AG09309 (cell line): ENCODE measurements around the gene ZNF324.
"Not testable (repeated sequence)": the region's sequence is repeated elsewhere in the genome, so short reads cannot be mapped to it uniquely, and the experiment has no call there.

Experiments
- DNase-seq: peaks from one replicate; pipeline ENCODE4 v3.0.0-alpha.2; 2010; ENCODE audit warnings: low read depth
- H3K4me3 ChIP-seq: 2 replicates; pipeline ENCODE4 v1.5.1; 2011; ENCODE audit warnings: mild to moderate bottlenecking, low read depth, low read length, moderate library complexity; ENCODE audit not compliant: control insufficient read depth
- TF ChIP-seq, protein P1 (sequence below): IDR thresholded peaks from 2 replicates; pipeline ENCODE4 v1.5.1; 2011; ENCODE audit warnings: mild to moderate bottlenecking, low read depth, low read length, inconsistent platforms; ENCODE audit not compliant: insufficient read depth, control insufficient read depth; ENCODE audit errors: missing control alignments

Gene ZNF324

GRCh38 chr19:58466760-58467589 is at the start of gene ZNF324:
TSS of gene ZNF324 (plus strand) at chr19:58467080. CDS start at chr19:58469186, 2,106 bp downstream.
- TF ChIP-seq, protein P1, sequence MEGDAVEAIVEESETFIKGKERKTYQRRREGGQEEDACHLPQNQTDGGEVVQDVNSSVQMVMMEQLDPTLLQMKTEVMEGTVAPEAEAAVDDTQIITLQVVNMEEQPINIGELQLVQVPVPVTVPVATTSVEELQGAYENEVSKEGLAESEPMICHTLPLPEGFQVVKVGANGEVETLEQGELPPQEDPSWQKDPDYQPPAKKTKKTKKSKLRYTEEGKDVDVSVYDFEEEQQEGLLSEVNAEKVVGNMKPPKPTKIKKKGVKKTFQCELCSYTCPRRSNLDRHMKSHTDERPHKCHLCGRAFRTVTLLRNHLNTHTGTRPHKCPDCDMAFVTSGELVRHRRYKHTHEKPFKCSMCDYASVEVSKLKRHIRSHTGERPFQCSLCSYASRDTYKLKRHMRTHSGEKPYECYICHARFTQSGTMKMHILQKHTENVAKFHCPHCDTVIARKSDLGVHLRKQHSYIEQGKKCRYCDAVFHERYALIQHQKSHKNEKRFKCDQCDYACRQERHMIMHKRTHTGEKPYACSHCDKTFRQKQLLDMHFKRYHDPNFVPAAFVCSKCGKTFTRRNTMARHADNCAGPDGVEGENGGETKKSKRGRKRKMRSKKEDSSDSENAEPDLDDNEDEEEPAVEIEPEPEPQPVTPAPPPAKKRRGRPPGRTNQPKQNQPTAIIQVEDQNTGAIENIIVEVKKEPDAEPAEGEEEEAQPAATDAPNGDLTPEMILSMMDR = no peak

GRCh38 chr19:58428617-58429016 is 38.3 kb upstream of the ZNF324 start:
- no peak for DNase-seq
- TF ChIP-seq, protein P1 = no peak
- H3K4me3 ChIP-seq = no peak overlapping the region

More at GRCh38 chr19:58466760-58467589, at the start of gene ZNF324:
- H3K4me3 ChIP-seq = peak within 1 kb of the TSS; percentile 69
- peak; percentile 69 for DNase-seq

DNA sequence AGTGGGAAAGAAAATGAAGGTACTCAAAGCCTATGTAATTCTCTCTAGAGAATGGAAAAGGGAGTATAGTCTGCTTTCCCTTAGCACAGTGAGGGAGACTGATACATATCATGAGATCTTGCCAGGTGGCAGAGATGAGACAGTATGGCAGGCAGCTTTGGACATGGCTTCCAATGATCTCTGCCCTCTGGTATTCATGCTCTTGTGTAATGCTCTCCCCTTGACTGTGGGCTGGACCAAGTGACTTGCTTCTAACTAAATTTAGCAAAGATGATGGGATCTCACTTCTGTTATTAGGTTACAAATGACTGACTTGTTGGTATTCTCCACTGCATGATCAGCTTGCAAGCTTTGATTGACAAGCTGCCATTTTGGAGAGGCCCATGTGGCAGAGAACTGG is 37.1 kb upstream of the ZNF324 start:
- TF ChIP-seq, protein P1 = no peak
- H3K4me3 ChIP-seq = no peak overlapping the region
- DNase-seq = no peak

GRCh38 chr19:58434217-58434616 is 32.7 kb upstream of the ZNF324 start:
- TF ChIP-seq, protein P1 = no peak
- DNase-seq = no peak

DNA sequence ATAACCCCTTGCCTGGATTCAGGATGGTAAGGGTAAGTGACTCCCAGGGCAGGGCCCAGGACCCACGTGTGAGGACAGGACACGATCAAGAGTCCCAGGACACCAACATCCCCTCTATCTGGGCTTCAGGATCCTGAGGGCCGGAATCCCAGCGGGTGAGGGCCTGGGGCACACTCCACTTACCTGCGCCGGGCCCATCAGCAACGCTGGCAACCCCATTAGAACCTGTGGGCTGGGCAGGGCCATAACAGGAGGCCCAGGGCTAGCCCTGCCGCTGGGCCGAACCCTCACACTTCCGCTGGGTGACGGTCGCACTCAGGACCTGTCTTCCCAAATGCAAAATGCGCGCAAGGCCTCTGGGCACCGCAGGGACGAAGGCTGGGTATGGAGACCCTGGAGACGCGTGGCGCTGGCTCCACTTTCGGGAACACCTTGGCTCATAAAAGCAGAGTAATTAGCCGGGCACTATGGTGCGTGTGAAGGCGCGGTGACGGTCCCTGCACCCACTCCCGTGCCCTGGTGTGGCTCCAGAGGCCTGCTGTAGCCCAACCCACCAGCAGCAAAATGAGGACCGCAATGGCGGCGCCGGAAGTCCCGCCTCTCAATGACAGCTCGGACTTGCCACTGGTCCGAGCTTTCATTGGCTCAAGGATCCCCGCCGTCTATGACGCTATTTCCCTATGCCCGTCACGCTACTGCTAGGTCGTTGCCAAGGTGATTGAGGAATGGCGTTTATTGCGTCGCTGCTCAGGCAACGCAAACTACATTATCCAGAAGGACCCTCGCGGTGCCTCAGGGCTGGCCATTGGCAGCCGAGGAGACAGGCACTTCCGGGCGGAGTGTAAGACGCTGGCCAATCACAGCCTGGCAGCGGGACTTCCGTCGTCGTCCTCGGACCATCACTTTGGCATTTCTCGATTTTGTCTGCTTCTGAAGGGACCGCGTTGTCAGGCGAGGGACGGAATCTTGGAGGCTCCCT is 27.0 kb upstream of the ZNF324 start, which contains the start of gene ZNF132:
Gene ZNF132, minus strand, starts transcription at position 578 of the 979 bp plus-strand sequence. Its CDS starts 332 bp downstream, at position 246.
- peak; percentile 99 for DNase-seq
- TF ChIP-seq, protein P1 = no peak

More at GRCh38 chr19:58434217-58434616, 32.7 kb upstream of the ZNF324 start:
- H3K4me3 ChIP-seq = no peak overlapping the region

GRCh38 chr19:58440556-58440955 is 26.3 kb upstream of the ZNF324 start:
- TF ChIP-seq, protein P1 = no peak
- DNase-seq = no peak
- H3K4me3 ChIP-seq = peak overlapping the region; percentile 68

More for the DNA sequence above, 27.0 kb upstream of the ZNF324 start, which contains the start of gene ZNF132:
- peak within 1 kb of the TSS; percentile 68 for H3K4me3 ChIP-seq

DNA sequence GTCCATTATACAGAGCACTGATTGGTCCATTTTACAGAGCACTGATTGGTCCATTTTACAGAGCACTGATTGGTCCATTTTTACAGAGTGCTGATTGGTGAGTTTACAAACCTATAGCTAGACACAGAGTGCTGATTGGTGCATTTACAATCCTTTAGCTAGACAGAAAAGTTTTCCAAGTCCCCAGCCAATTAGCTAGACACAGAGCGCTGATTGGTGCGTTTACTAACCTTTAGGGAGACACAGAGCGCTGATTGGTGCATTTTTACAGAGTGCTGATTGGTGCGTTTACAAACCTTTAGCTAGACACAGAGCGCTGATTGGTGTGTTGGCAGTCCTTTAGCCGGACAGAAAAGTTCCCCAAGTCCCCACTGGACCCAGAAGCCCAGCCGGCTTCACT is 23.9 kb upstream of the ZNF324 start:
- not testable (repeated sequence) for DNase-seq, H3K4me3 ChIP-seq

GRCh38 chr19:58448860-58449259 is 18.0 kb upstream of the ZNF324 start:
- DNase-seq, H3K4me3 ChIP-seq: not testable (repeated sequence)

- not testable (repeated sequence) for DNase-seq, H3K4me3 ChIP-seq
Observed at GRCh38 chr19:58449980-58450379, 16.9 kb upstream of the ZNF324 start.
